ENCODE measurements around the gene OXCT1. TPM values are rescaled to one million over a fixed set of nuclear protein-coding genes. Genes with fewer than 3 reads are reported as not detected.
A peak's percentile ranks its signal among the peaks of the same experiment; 100 is the strongest.

Gene OXCT1
- total and polyA plus RNA-seq, 2 of the 13 experiments (the other 11 are each of a cell fraction or from before 2014, with no cell fraction given): 0.92 to 4.7 TPM

DNA sequence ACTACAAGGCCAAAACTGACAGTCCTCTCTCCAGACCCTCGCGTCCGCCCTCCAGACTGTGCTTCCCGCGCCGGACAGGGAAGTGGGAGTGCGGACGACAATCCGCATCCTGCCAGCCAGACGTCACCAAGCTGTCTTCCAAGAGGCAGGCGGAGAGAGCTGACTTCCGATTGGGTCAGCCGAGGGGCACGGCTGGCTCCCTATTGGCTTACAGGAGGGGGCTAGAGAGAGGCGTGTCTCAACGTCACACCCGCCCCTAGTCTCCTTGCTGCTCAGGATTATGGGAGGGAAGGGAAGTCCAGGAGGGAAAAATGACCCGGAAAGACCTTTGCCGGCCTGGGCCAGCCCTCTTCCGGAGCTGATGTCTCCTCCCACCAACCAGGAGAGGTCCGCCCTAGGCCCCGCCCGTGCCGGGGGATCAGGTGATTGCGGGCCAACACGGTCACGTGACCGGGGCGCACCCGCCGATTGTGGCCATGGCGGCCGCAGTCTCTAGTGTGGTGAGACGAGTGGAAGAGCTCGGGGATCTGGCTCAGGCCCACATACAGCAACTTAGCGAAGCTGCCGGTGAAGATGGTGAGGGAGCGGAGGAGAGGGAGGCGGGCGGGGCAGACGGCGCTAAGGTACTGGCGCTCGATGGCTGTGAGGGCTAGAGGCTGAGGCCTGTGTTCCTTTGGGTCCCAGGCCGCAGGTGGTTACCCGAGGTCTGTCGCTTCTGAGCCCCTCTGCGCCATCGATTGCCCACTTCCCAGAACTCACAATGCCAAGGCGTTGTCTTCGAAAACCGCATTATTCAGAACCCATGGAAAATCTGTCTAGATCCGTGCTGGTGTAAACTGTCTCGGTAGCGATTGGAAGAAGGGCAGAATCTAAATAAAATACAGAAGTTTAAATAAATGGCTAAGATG lies 33.9 kb upstream of the OXCT1 start, which contains the start of gene RIMOC1 (continued):
- TF ChIP-seq, protein P1, sequence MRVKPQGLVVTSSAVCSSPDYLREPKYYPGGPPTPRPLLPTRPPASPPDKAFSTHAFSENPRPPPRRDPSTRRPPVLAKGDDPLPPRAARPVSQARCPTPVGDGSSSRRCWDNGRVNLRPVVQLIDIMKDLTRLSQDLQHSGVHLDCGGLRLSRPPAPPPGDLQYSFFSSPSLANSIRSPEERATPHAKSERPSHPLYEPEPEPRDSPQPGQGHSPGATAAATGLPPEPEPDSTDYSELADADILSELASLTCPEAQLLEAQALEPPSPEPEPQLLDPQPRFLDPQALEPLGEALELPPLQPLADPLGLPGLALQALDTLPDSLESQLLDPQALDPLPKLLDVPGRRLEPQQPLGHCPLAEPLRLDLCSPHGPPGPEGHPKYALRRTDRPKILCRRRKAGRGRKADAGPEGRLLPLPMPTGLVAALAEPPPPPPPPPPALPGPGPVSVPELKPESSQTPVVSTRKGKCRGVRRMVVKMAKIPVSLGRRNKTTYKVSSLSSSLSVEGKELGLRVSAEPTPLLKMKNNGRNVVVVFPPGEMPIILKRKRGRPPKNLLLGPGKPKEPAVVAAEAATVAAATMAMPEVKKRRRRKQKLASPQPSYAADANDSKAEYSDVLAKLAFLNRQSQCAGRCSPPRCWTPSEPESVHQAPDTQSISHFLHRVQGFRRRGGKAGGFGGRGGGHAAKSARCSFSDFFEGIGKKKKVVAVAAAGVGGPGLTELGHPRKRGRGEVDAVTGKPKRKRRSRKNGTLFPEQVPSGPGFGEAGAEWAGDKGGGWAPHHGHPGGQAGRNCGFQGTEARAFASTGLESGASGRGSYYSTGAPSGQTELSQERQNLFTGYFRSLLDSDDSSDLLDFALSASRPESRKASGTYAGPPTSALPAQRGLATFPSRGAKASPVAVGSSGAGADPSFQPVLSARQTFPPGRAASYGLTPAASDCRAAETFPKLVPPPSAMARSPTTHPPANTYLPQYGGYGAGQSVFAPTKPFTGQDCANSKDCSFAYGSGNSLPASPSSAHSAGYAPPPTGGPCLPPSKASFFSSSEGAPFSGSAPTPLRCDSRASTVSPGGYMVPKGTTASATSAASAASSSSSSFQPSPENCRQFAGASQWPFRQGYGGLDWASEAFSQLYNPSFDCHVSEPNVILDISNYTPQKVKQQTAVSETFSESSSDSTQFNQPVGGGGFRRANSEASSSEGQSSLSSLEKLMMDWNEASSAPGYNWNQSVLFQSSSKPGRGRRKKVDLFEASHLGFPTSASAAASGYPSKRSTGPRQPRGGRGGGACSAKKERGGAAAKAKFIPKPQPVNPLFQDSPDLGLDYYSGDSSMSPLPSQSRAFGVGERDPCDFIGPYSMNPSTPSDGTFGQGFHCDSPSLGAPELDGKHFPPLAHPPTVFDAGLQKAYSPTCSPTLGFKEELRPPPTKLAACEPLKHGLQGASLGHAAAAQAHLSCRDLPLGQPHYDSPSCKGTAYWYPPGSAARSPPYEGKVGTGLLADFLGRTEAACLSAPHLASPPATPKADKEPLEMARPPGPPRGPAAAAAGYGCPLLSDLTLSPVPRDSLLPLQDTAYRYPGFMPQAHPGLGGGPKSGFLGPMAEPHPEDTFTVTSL (CRISPR knock-in tag; IDR thresholded peaks at IDR 0.05; ENCODE audit: borderline replicate concordance): peak; percentile 63; the same call in 1 of the 2 replicates
- TF ChIP-seq SMC3 (IDR thresholded peaks at IDR 0.05; ENCODE audit: low read length): no peak
- TF ChIP-seq ZNF607 (CRISPR knock-in tag; IDR thresholded peaks at IDR 0.05; ENCODE audit: borderline replicate concordance): no peak; the same call in 1 of the 2 replicates
- TF ChIP-seq, protein P2, sequence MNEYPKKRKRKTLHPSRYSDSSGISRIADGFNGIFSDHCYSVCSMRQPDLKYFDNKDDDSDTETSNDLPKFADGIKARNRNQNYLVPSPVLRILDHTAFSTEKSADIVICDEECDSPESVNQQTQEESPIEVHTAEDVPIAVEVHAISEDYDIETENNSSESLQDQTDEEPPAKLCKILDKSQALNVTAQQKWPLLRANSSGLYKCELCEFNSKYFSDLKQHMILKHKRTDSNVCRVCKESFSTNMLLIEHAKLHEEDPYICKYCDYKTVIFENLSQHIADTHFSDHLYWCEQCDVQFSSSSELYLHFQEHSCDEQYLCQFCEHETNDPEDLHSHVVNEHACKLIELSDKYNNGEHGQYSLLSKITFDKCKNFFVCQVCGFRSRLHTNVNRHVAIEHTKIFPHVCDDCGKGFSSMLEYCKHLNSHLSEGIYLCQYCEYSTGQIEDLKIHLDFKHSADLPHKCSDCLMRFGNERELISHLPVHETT (CRISPR knock-in tag; conservative IDR thresholded peaks at IDR 0.05): no peak; the same call in 1 of the 2 replicates
- TF ChIP-seq ZNF558 (CRISPR knock-in tag; IDR thresholded peaks at IDR 0.05; ENCODE audit: borderline replicate concordance): peak; percentile 73; the same call in 1 of the 2 replicates
- TF ChIP-seq NR2F1 (CRISPR knock-in tag; IDR thresholded peaks at IDR 0.05): peak; percentile 43 to 74; a peak in 3 of 4 replicates
- TF ChIP-seq ZNF160 (CRISPR knock-in tag; IDR thresholded peaks at IDR 0.05): peak; percentile 30; the same call in 1 of the 2 replicates
- TF ChIP-seq ZNF782 (CRISPR knock-in tag; IDR thresholded peaks at IDR 0.05; ENCODE audit: borderline replicate concordance): no peak; the same call in 1 of the 2 replicates
- peak; percentile 61 for TF ChIP-seq CBX1 (IDR thresholded peaks at IDR 0.05; ENCODE audit: low read depth)
- TF ChIP-seq ZNF367 (CRISPR knock-in tag; IDR thresholded peaks at IDR 0.05; ENCODE audit: borderline replicate concordance): peak; percentile 72; the same call in 1 of the 2 replicates
- peak; percentile 46; the same call in 1 of the 2 replicates for TF ChIP-seq RARA (CRISPR knock-in tag; IDR thresholded peaks at IDR 0.05)
- 0 out of 2 replicates have a peak, but pooled peaks have one; percentile 84 for TF ChIP-seq ZNF230 (CRISPR knock-in tag; IDR thresholded peaks at IDR 0.05)
- TF ChIP-seq ZBTB7A (CRISPR knock-in tag; IDR thresholded peaks at IDR 0.05): no peak
- TF ChIP-seq WIZ (CRISPR knock-in tag; IDR thresholded peaks at IDR 0.05): peak; percentile 42; the same call in 1 of the 2 replicates
- peak; percentile 32; the same call in 1 of the 2 replicates for TF ChIP-seq ZNF292 (CRISPR knock-in tag; IDR thresholded peaks at IDR 0.05; ENCODE audit: borderline replicate concordance, low read depth)
- peak; percentile 99 for TF ChIP-seq SAP130 (CRISPR knock-in tag; IDR thresholded peaks at IDR 0.05; ENCODE audit: low read depth)
- TF ChIP-seq TBX3 (IDR thresholded peaks at IDR 0.05; ENCODE audit: borderline replicate concordance): peak; percentile 57; the same call in 1 of the 2 replicates
- peak; percentile 82 for TF ChIP-seq ERF (CRISPR knock-in tag; IDR thresholded peaks at IDR 0.05)
- TF ChIP-seq, protein P3, sequence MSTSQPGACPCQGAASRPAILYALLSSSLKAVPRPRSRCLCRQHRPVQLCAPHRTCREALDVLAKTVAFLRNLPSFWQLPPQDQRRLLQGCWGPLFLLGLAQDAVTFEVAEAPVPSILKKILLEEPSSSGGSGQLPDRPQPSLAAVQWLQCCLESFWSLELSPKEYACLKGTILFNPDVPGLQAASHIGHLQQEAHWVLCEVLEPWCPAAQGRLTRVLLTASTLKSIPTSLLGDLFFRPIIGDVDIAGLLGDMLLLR (CRISPR knock-in tag; IDR thresholded peaks at IDR 0.05): 0 out of 2 replicates have a peak, but pooled peaks have one; percentile 39
- TF ChIP-seq EHMT2 (IDR thresholded peaks at IDR 0.05; ENCODE audit: borderline replicate concordance, low read depth, low read length): no peak
- peak; percentile 86; the same call in 1 of the 2 replicates for TF ChIP-seq NFKB2 (CRISPR knock-in tag; IDR thresholded peaks at IDR 0.05; ENCODE audit: borderline replicate concordance)
- peak; percentile 46; the same call in 1 of the 2 replicates for TF ChIP-seq ZNF430 (CRISPR knock-in tag; IDR thresholded peaks at IDR 0.05)
